SK-N-MC (cell line): ENCODE results near the gene STX19.

Experiments
- EZH2 ChIP-seq: fragments of 200-600 bp; sonication (generic); IDR thresholded peaks from one replicate; pipeline ENCODE4 v1.6.1; 2017; ENCODE audit warnings: antibody characterized with exemption
- POLR2AphosphoS5 ChIP-seq: IDR thresholded peaks from 2 replicates; pipeline ENCODE4 v1.6.1; 2012; ENCODE audit warnings: mild to moderate bottlenecking, low read depth, low read length, borderline replicate concordance

GRCh38 chr3:93988764-93989163 lies 39.6 kb downstream of the STX19 start:
- TF ChIP-seq POLR2AphosphoS5, result no peak
- no peak for TF ChIP-seq EZH2
